Gastrocnemius medialis (tissue), 4 donors: ENCODE data around the gene RNF215. TPM values are rescaled to one million over a fixed set of nuclear protein-coding genes. Genes with fewer than 3 reads are reported as not detected.
A peak's percentile ranks its signal among the peaks of the same experiment; 100 is the strongest.

Experiments used
- ATAC-seq, 2 donors: fragments of 150-250 bp; one replicate each; pipeline ENCODE4 v1.9.1; 2016
- DNase-seq, 2 donors: peaks; one replicate each; pipeline ENCODE4 v3.0.0-alpha.2; 2019
- H3K27ac ChIP-seq, 4 donors: fragments of 200-600 bp; sonication (generic); 1 replicate in 1 of 4; 2 replicates in 3 of 4; pipeline ENCODE4 v1.5.1; 2016 to 2018; ENCODE audit warnings: mild to moderate bottlenecking in 2 of 4, moderate library complexity in 1 of 4
- H3K27me3 ChIP-seq, 3 donors: fragments of 200-600 bp; sonication (generic) in 2 of 3; 1 replicate in 1 of 3; 2 replicates in 2 of 3; pipeline versions ENCODE4 v1.5.1 to v1.6.0; 2016 to 2019; ENCODE audit warnings: mild to moderate bottlenecking in 1 of 3, moderate library complexity in 1 of 3
- H3K36me3 ChIP-seq, 2 donors: fragments of 200-600 bp; sonication (generic) in 1 of 2; one replicate each; pipeline ENCODE4 v1.5.1; 2017 to 2018
- H3K4me1 ChIP-seq, 2 donors: fragments of 200-600 bp; sonication (generic) in 1 of 2; one replicate each; pipeline ENCODE4 v1.5.1; 2016 to 2017; ENCODE audit warnings: mild to moderate bottlenecking in 2 of 2
- H3K4me3 ChIP-seq, 4 donors: fragments of 200-600 bp; sonication (generic) in 3 of 4; 1 replicate in 1 of 4; 2 replicates in 3 of 4; pipeline ENCODE4 v1.5.1; 2016 to 2019; ENCODE audit warnings: mild to moderate bottlenecking in 2 of 4
- H3K9me3 ChIP-seq, 3 donors: fragments of 200-600 bp; sonication (generic) in 2 of 3; 1 replicate in 1 of 3; 2 replicates in 2 of 3; pipeline ENCODE4 v1.5.1; 2016 to 2019
- CTCF ChIP-seq, 5 experiments: fragments of 450-650 bp in 3 of 5; fragments of 200-600 bp in 2 of 5; sonication (generic) in 2 of 5; IDR thresholded peaks in 4 of 5; conservative IDR thresholded peaks in 1 of 5; 1 replicate in 4 of 5; 2 replicates in 1 of 5; pipeline ENCODE4 v1.5.1; 2016 to 2019; ENCODE audit warnings: antibody characterized with exemption in 5 of 5, mild to moderate bottlenecking in 3 of 5, moderate library complexity in 3 of 5
- POLR2A ChIP-seq, 2 donors: fragments of 450-650 bp; IDR thresholded peaks; one replicate each; pipeline ENCODE4 v1.6.1; 2017; ENCODE audit warnings: antibody characterized with exemption in 2 of 2, mild to moderate bottlenecking in 2 of 2, moderate library complexity in 2 of 2
- in situ Hi-C, 4 donors: fragments of 200-750 bp; cut with MboI; loops; one replicate each; pipeline versions ENCODE4 v1.15.0 to v1.8.0; 2017; ENCODE audit warnings: low sequenced_read_pairs in 4 of 4
- intact Hi-C: fragments of 100-400 bp; cut with DNase I; formaldehyde crosslinking; loops from one replicate; pipeline ENCODE4 v1.15.1; 2023; ENCODE audit warnings: low total_unique reads
- total RNA-seq, 4 donors: library from RNA; depleted of rRNA; stranded (reverse); fragments of >200 nt; gene quantifications; one replicate each; pipeline versions ENCODE4 v1.1.0 to v1.2.3, GENCODE V29; 2016

Gene RNF215
- total RNA-seq, 4 donors from 2014 or later, result 4.7 to 11.2 (median 8.1) TPM

GRCh38 chr22:30393885-30394284 lies 6.7 kb upstream of the RNF215 start:
- ATAC-seq, result no peak
- TF ChIP-seq POLR2A (IDR thresholded peaks at IDR 0.05) (no peak), CTCF (IDR thresholded peaks at IDR 0.05 in 4 of 5, conservative IDR thresholded peaks at IDR 0.05 in 1 of 5) (no peak)

GRCh38 chr22:30393322-30393680 lies 6.1 kb upstream of the RNF215 start:
- Histone ChIP-seq H3K9me3 (no peaks in the 10 kb centered on the region), H3K27ac (no peak overlapping the region), H3K4me1 (peaks cover 0 to 14% of the 10 kb centered on the region in 2 donors), H3K36me3 (no peaks in the 10 kb centered on the region), H3K27me3 (peaks cover 24 to 35% (median 27%) of the 10 kb centered on the region in 3 donors), H3K4me3 (no peak overlapping the region)
- TF ChIP-seq CTCF (IDR thresholded peaks at IDR 0.05 in 4 of 5, conservative IDR thresholded peaks at IDR 0.05 in 1 of 5), result no peak
- no peak for TF ChIP-seq POLR2A (IDR thresholded peaks at IDR 0.05)
- intact Hi-C loops (no loop called here), in situ Hi-C loops (loop anchor here (5.0 to 25.0 kb wide), 6 partner anchors 89 to 281 kb away; partner anchors contain the start of genes CASTOR1 (in 1 of the 4) and OSM (in 1 of the 4))
- ATAC-seq, result no peak
- DNase-seq, result no peak

More at GRCh38 chr22:30393885-30394284, 6.7 kb upstream of the RNF215 start:
- intact Hi-C loops, result no loop called here
- no peaks in the 10 kb centered on the region for H3K36me3 ChIP-seq
- peaks cover 0 to 14% of the 10 kb centered on the region in 2 donors for H3K4me1 ChIP-seq
- no peaks in the 10 kb centered on the region for H3K9me3 ChIP-seq
- no peak overlapping the region for H3K27ac ChIP-seq
- no peak overlapping the region for H3K4me3 ChIP-seq
- H3K27me3 ChIP-seq, result peaks cover 24 to 35% (median 31%) of the 10 kb centered on the region in 3 donors
- DNase-seq, result no peak
- in situ Hi-C loops, result loop anchor here (5.0 to 25.0 kb wide), 6 partner anchors 88 to 282 kb away; partner anchors contain the start of genes CASTOR1 (in 1 of the 4) and OSM (in 1 of the 4)

- intact Hi-C loops, result no loop called here
- no peaks in the 10 kb centered on the region for H3K9me3 ChIP-seq
- peaks cover 22 to 30% (median 27%) of the 10 kb centered on the region in 3 donors for H3K27me3 ChIP-seq
- no peaks in the 10 kb centered on the region for H3K36me3 ChIP-seq
- no peak overlapping the region for H3K4me3 ChIP-seq
- TF ChIP-seq CTCF (IDR thresholded peaks at IDR 0.05 in 4 of 5, conservative IDR thresholded peaks at IDR 0.05 in 1 of 5) (no peak), POLR2A (IDR thresholded peaks at IDR 0.05) (no peak)
- ATAC-seq (no peak), DNase-seq (no peak)
- H3K4me1 ChIP-seq, result peaks cover 0 to 14% of the 10 kb centered on the region in 2 donors
- H3K27ac ChIP-seq, result no peak overlapping the region
- in situ Hi-C loops, result loop anchor here (5.0 to 25.0 kb wide), 6 partner anchors 90 to 280 kb away; partner anchors contain the start of genes CASTOR1 (in 1 of the 4) and OSM (in 1 of the 4)
Observed at GRCh38 chr22:30392661-30393321, 5.6 kb upstream of the RNF215 start.

GRCh38 chr22:30390974-30391691 lies 3.9 kb upstream of the RNF215 start:
- intact Hi-C loops (loop anchor here (1.0 kb wide), 2 partner anchors 35 to 94 kb away; no protein-coding TSS in a partner anchor), in situ Hi-C loops (loop anchor here (5.0 to 25.0 kb wide), 6 partner anchors 91 to 279 kb away; partner anchors contain the start of genes CASTOR1 (in 1 of the 4) and OSM (in 1 of the 4))
- H3K36me3 ChIP-seq, result no peaks in the 10 kb centered on the region
- no peak overlapping the region for H3K4me3 ChIP-seq
- no peaks in the 10 kb centered on the region for H3K9me3 ChIP-seq
- H3K27me3 ChIP-seq, result peaks cover 7 to 18% (median 13%) of the 10 kb centered on the region in 3 donors
- no peak overlapping the region for H3K27ac ChIP-seq
- peak in 1 of 2 donors; percentile 32 for ATAC-seq
- H3K4me1 ChIP-seq, result peaks cover 6 to 7% of the 10 kb centered on the region in 2 donors
- TF ChIP-seq POLR2A (IDR thresholded peaks at IDR 0.05) (no peak), CTCF (IDR thresholded peaks at IDR 0.05 in 4 of 5, conservative IDR thresholded peaks at IDR 0.05 in 1 of 5) (peak; percentile 44 to 73 (median 73))
- peak; percentile 18 to 42 for DNase-seq
